ENCODE measurements around the gene TFF3.
A peak's percentile ranks its signal among the peaks of the same experiment; 100 is the strongest.

TFF3 gene

GRCh38 chr21:42320791-42321190, 5.6 kb upstream of the TFF3 start:
- no peak for DNase-seq (ENCODE audit: low read depth)

GRCh38 chr21:42319851-42320572, 4.8 kb upstream of the TFF3 start:
- no peak for DNase-seq (ENCODE audit: low read depth)

- no peak for DNase-seq (ENCODE audit: low read depth)
Measured at GRCh38 chr21:42319376-42319775, 4.2 kb upstream of the TFF3 start.

GRCh38 chr21:42317826-42318746, 2.9 kb upstream of the TFF3 start:
- DNase-seq (ENCODE audit: low read depth), result no peak

GRCh38 chr21:42317341-42317741, 2.1 kb upstream of the TFF3 start:
- DNase-seq (ENCODE audit: low read depth), result no peak

GRCh38 chr21:42316891-42317290, 1.7 kb upstream of the TFF3 start:
- no peak for DNase-seq (ENCODE audit: low read depth)

- DNase-seq (ENCODE audit: low read depth), result no peak
Measured at GRCh38 chr21:42314616-42315295, 453 bp downstream of the TFF3 start.

GRCh38 chr21:42313501-42313969, 1.7 kb downstream of the TFF3 start:
- no peak for DNase-seq (ENCODE audit: low read depth)

GRCh38 chr21:42312626-42313104, 2.5 kb downstream of the TFF3 start:
- DNase-seq (ENCODE audit: low read depth), result no peak

GRCh38 chr21:42311816-42312625, 3.2 kb downstream of the TFF3 start:
- DNase-seq (ENCODE audit: low read depth), result no peak

- DNase-seq (ENCODE audit: low read depth), result no peak
Measured at GRCh38 chr21:42311160-42311559, 4.0 kb downstream of the TFF3 start.

- no peak for DNase-seq (ENCODE audit: low read depth)
Measured at GRCh38 chr21:42310411-42311001, 4.7 kb downstream of the TFF3 start.

GRCh38 chr21:42309753-42310213, 5.4 kb downstream of the TFF3 start:
- peak; percentile 19 for DNase-seq (ENCODE audit: low read depth)

- DNase-seq (ENCODE audit: low read depth), result no peak
Measured at GRCh38 chr21:42308914-42309752, 6.1 kb downstream of the TFF3 start.

GRCh38 chr21:42308161-42308913, 6.9 kb downstream of the TFF3 start:
- no peak for DNase-seq (ENCODE audit: low read depth)

GRCh38 chr21:42307106-42307505, 8.1 kb downstream of the TFF3 start:
- DNase-seq (ENCODE audit: low read depth), result no peak

- no peak for DNase-seq (ENCODE audit: low read depth)
Measured at GRCh38 chr21:42306366-42307035, 8.7 kb downstream of the TFF3 start.

GRCh38 chr21:42305707-42306147, 9.5 kb downstream of the TFF3 start:
- DNase-seq (ENCODE audit: low read depth), result no peak

All from T-helper 22 cell (primary cell).